HG03060 (cell line): ENCODE results near the gene HNRNPD.
A peak's percentile ranks its signal among the peaks of the same experiment; 100 is the strongest.
"Not testable (repeated sequence)": the region's sequence is repeated elsewhere in the genome, so short reads cannot be mapped to it uniquely, and the experiment has no call there.

ENCODE experiments used
- ATAC-seq: cut with Tn5 transposase; IDR thresholded peaks from one replicate; pipeline ENCODE4 v1.9.1; 2021; ENCODE audit warnings: low read depth, moderate number of reproducible peaks; ENCODE audit not compliant: unreplicated experiment

The HNRNPD gene

DNA sequence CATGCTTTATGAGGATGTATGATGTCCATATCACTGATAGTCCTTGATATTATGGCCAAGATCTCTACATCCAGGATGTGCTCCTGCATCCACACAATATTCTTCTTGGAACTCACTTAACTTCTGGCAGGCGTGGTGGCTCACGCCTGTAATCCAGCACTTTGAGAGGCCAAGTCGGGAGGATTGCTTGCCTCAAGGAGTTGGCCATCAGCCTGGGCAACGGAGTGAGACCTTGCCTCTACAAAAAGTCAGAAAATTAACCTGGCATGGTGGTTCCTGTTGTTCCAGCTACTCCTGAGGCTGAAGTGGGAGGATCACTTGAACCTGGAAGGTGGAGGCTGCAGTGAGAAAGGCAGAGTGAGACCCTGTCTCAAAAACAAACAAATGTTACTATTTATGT is 2.3 kb upstream of the HNRNPD start:
- no peak for ATAC-seq

DNA sequence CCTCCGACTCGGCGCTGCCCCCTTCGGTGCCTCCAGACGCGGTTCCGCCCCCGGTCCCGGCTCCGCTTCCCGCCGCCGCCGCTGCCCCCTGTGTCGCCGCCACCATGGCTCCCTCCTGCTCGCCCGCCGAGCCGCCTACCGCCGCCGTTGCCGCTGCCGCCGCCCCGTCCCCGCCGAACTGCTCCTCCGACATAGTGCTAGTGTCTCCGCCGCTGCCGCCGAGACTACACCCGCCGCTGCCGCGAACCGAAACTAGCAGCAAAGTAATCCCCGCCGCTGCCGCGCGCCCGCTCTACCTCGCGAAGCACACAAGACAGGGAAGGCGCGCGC is 340 bp downstream of the HNRNPD start:
- peak; percentile 11 for ATAC-seq

DNA sequence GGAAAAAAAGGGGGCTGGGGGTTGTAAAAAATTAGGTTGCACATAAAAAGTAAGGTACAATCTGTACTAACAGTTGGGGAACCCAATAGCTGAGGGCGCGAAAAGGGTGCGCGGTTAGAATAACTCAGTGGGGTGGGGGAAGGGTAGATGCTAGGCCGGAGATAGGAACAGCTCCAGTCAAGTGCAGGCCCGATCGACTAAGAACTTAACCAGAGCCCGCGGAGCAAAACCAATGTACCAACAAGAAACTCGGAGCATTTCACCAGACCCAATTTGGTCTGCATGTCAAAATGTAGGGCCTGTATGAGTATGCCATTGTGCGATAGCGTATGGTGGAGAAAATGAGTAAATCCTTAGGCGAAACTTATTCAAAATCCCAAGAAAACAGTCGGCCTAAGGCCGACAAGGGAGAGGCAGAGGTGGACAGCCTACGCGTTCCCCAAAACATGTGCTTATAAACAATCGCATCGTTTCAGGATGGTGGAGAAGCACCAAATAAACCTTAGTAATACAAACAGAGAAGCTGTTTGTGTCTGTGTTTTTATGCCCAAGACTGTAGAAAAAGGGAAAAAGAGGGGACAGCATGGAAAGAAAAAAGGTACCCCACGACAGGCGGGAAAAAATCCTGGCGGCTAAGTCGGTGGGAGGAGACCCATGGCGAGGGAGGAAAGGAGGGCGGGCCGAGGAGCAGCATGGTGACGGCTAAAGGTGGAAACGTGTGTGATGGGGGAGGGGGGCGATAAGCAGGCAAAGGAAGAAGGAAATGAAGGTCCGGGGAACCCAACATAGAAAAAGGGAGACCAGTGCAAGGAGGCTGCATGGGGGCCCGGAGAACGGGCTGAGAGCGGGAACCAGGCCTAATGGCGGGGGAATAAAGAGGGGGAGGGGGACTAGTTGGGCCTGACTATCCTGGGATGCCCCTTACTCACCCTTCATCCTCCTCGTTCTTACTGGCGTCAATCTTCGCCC is 990 bp downstream of the HNRNPD start:
- no peak for ATAC-seq

DNA sequence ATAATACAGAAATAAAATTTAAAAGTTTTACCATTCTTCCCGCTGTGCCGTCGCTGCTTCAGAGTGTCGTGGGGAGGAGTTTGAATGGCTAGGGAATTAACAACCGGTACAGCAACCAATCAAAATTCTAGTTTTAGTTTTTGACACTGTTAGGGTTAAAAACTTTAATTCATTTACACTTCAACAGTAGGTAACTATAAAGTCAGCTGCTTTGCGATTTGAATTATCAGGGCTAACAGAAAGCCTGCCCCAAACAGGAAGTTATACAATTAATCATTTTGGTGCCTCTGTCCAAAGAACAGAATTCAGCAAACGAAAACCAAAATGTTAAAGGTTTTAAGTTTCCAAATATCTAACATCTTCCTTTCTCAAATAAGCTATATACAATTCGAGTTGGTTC is 2.3 kb downstream of the HNRNPD start:
- no peak for ATAC-seq

DNA sequence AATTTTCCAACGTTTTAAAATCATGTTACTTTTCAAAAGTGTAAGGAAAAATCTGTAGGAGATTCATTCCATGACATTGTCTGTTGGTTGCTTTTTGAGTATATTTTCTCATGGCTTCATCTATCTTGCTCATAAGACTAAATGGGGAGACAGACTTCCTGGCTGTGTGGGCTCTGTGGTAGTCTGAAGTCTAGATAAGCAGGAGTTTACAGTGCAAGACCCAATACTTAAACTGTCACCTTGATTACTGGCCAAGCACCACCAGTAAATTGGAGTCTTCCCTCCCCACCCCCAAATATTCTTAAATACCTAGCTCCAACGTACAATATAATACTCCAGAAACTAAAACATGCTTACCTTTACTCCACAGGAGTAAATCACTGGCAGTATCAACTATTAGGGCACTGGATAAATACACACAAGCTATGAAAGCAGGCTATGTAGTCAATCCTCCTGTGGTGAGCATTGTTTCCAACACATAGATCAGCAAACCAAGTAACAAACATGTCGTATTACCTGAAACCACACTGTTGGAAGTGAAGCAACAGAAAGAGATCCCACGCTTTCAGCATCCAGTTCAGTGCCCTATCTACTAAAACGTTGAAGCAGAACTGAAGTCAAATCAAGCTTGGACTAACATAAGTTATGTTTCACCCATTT is 6.2 kb downstream of the HNRNPD start:
- no peak for ATAC-seq

DNA sequence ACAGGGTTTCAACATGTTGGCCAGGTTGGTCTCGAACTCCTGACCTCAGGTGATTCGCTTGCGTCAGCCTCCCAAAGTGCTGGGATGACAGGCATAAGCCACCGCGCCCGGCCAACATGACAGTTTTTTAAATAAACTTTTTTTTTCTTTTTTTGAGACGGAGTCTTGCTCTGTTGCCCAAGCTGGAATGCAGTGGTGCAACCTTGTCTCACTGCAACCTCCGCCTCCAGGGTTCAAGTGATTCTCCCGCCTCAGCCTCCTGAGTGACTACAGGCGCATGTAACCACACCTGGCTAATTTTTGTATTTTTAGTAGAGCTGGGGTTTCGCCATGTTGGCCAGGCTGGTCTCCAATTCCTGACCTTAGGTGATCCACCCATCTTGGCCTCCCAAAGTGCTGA is 7.4 kb downstream of the HNRNPD start:
- ATAC-seq, result not testable (repeated sequence)

DNA sequence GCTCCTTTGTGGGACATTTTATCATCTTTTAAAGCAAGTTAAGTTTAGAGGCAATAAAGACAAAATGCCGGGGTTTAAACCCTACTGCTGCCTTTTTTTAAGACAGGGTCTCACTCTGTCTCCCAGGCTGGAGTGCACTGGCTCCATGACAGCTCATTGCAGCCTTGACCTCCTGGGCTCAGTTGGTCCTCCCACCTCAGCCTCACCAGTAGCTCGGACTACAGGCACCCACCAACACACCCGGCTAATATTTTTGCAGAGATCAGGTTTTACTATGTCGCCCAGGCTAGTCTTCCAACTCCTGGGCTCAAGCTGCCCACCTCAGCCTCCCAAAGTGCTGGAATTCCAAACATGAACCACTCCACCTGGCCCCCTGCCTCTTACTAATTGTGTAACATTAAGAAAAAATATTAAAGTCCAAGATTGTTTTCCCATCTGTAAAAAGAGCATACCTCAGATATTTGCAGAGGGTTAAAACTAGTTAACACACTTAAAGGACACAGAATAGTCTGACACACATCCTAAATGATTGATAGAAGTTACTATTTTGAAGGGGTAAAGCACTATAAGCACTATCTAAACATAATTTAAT is 9.8 kb downstream of the HNRNPD start:
- no peak for ATAC-seq

DNA sequence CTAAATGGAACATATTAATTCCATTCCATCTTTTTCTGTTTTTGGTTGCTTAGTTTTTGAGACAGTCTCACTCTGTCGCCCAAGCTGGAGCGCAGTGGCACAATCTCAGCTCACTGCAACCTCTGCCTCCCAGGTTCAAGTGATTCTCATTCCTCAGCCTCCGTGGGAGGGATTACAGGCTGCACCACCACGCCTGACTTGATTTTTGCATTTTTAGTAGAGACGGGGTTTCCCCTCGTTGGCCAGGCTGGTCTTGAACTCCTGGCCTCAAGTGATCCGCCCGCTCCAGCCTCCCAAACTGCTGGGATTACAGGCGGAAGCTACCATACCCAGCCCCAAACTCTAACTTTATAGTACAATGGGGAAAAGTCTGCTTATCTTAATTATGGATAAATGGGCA is 11.2 kb downstream of the HNRNPD start:
- ATAC-seq, result no peak

DNA sequence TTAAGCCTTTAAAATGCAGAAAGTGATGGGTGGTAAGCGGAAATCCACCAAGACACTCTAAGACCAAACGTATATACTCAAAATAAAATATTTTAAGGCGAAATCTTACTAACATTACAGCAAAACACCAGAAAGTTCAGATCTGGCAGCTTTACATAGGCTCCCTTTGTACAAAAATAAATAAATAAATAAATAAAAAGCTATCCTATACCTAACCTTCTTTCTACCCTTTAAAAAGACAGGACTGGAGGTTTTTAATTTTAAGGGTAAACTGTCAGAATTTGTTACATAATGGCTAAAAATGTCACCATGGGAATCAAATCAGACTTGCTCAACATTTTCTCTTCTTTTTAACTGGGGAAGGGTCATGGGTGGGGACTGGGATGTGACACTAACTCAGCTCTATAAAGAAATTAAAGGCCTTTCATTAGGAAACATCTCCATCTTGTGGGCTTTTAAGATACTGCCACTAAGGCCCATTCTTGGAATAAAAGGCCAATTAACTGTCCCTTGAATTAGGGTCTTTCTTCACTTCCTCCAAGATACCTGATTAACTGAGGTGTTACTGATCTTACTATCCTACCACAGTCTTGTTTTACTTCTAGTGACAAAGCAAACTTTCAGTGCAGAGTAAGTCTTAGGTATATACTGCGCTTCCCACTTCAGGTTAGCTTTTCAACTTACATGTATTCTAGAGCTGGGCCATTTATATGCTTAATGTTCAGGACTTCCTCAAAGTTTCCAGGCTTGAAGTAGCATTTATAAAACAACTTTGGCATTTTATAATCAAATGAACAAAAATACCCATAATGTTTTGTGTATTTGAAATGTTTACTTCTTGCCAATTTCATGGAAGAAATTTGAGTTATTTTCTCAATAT is 13.3 kb downstream of the HNRNPD start:
- ATAC-seq, result no peak

DNA sequence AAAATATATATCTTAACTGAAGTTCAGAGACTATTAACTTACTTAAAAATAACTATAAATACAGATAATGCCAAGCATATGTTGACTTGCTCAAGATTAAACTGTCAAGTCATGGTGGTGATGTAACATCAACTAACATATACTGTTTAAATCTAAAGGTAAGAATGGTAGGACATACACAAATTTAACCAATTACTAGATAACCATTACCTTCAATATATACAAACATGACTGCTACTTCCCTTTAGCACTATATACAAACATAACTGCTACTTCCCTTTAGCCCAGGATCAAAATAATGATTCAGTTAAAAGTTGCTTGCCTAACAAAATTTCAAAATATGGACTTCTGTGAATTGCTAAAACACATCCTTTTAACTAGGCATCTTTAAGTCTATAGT is 14.9 kb downstream of the HNRNPD start:
- no peak for ATAC-seq

DNA sequence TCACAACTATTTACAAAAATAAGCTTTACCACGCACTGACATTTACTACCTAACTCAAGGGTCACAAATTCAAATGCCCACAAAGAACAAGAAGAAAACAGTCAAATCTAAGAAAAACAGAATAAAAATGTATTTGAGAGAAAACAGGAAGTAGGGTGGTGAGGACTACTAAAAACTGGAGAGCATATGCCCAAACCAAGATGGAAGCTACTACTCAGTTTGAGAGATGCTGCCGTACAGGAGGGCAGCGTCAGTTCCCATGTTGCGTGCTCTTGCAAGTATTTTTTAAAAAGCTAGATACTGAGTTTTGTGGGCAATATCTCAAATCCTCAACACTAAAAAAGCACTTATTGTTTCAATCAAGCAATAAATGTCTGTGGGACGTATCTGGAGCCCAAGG is 16.2 kb downstream of the HNRNPD start:
- no peak for ATAC-seq

DNA sequence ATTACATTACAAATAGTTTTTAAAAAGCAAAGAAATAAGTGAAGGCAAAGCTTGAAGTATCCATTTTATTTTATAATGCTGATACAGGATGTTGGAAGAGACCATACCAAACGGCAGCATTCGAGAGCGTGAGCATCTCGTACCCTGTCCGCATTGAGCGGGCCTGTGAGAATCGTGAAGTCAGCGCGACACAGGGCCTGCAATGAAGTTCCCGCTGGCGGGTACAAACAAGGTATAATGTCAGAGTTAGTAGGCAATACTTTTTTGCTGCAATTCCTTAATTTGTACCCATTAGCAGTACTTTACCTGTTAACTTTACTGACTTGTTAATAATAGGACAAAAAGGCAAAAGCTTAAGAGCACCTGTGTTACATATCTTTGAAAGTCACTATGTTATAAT is 19.0 kb downstream of the HNRNPD start:
- ATAC-seq, result no peak

DNA sequence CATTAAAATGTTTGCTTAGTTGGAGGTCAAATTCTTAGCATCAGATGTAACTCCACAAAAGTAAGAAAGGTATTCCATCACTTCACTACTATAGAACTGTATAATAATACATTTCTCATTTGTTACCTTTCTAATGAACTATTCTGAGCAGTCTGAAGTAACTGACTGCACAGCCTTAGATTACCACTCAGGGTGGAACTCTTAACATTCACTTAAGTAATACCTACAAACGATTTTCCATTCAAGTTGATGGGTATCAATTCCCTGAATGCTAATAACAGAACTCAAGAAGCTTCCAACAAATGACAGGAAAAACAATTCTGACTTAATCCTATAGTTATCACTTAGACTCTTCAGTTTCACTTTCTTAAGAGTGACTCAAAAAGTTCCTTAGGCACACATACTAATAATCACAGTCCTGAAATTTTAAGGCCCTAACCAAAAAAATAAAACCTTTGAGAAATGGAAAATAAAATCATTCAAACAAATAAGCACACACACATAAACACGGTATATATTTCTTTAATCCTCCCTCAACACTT is 20.9 kb downstream of the HNRNPD start:
- no peak for ATAC-seq

DNA sequence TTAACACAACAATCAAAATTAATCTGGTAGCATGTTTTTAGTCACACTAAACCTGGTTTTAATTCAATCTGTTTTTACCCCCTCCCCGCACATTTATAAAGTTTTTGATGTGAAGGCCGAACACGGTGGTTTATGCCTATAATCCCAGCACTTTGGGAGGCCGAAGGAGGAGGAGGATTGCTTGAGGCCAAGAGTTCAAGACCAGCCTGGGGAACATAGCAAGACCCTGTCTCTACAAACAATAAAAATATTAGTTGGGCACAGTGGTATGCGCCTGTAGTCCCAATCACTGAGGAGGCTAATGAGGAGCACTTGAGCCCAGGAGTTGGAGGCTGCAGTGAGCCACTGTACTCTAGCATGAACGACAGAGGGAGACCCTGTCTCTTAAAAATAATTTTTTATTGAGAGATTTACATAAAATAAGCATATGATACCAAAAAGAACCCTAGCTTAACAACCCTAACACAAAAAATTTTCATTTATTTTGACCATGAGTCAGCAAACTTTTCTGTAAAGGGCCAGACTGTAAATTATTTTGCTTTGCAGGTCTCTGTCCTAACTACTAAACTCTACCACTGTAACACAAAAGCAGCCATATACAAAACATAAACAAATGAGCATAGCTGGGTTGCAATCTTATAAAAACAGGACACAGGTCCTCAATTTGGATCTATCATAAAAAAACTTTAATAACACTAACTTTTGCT is 21.5 kb downstream of the HNRNPD start:
- no peak for ATAC-seq

DNA sequence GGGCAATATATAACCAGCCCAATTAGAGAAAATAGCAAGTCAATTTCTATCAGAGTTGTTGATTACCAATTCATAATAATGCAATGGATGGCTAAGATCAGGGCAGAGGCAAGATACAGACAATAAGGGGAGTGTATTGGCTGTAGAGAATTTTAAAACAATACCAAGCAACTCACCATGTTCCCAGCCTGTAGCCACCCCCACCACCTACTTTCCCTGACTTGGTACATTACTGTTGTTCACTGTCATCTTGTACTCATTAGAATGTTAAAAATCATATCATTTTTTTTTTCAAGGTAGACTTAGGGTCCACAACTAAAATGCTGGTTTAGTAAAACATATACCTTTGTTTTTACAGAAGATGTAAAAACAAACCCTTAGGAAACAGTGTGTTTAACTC is 27.7 kb downstream of the HNRNPD start:
- ATAC-seq, result no peak

DNA sequence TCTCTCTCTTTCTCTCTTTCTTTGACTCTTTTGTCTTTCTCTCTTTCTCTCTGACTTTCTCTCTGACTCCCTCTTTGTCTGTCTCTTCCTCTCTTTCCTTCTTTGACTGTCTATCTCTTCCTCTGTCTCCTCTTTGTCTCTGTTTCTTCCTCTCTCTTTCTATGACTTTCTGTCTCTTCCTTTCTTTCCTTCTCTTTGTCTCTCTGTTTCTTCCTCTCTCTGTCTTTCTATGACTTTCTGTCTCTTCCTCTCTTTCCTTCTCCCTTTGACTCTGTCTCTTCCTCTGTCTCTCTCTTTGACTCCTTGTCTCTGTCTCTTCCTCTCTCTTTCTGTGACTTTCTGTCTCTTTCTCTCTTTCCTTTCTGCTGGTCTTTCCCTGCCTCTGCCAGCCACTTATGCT is 38.7 kb downstream of the HNRNPD start:
- ATAC-seq, result no peak

DNA sequence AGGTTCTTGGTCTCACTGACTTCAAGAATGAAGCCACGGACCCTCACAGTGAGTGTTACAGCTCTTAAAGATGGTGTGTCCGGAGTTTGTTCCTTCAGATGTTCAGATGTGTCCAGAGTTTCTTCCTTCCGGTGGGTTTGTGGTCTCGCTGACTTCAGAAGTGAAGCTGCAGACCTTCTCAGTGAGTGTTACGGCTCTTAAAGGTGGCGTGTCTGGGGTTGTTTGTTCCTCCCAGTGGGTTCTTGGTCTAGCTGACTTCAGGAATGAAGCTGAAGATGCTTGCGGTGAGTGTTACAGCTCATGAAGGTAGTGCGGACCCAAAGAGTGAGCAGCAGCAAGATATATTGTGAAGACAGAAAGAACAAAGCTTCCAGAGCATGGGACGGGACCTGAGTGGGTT is 40.1 kb downstream of the HNRNPD start:
- not testable (repeated sequence) for ATAC-seq

DNA sequence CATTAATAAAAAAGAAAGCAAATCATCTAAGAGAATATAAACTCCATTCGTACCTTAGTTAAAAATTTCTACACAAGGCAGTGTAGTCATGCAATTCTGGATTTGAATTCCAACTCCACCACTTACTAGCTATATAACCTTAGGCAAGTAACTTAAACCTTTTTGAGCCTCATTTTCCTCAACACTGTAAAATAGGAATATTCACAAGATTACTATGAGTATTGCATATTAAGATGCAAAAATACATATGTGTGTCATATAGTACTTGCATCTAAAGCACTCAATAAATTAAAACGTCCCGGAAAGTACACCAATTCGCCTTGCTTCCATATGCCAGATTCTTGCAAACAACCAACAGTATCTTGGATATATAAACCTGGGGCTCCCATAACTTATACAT is 42.0 kb downstream of the HNRNPD start:
- no peak for ATAC-seq

DNA sequence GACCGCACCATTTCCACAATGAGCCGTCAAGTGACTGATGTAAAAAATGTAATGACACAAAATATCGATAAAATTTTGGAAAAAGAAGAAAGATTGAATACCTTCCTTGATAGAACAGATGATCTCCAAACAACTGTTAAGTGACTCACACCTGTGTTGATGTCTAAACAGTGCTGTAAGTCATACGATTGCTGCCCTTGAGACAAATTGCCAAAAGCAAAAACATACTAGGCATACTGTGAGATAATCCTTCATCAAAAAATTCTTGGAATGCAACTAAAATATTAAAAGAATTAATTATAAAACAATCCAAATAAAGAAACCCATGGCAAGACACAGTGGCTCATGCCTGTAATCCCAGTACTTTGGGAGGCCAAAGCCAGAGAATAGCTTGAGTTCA is 53.4 kb downstream of the HNRNPD start:
- no peak for ATAC-seq

DNA sequence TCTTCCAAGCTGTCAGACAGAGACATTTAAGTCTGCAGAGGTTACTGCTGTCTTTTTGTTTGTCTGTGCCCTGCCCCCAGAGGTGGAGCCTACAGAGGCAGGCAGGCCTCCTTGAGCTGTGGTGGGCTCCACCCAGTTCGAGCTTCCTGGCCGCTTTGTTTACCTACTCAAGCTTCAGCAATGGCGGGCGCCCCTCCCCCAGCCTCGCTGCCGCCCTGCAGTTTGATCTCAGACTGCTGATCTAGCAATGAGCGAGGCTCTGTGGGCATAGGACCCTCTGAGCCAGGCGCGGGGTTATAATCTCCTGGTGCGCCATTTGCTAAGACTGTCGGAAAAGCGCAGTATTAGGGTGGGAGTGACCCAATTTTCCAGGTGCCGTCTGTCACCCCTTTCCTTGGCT is 70.7 kb downstream of the HNRNPD start:
- ATAC-seq, result not testable (repeated sequence)
